GM19452 (cell line): Measurements from ENCODE around the gene CNOT6.

Experiments used
- ATAC-seq: cut with Tn5 transposase; IDR thresholded peaks from one replicate; pipeline ENCODE4 v1.9.1; 2021; ENCODE audit not compliant: unreplicated experiment

The CNOT6 gene

GRCh38 chr5:180613814-180614188 lies 119.6 kb downstream of the CNOT6 start:
- ATAC-seq, result no peak

GRCh38 chr5:180618487-180618828 lies 124.3 kb downstream of the CNOT6 start:
- ATAC-seq, result no peak

- ATAC-seq, result no peak
Measured at GRCh38 chr5:180618829-180619562, 124.8 kb downstream of the CNOT6 start.

DNA sequence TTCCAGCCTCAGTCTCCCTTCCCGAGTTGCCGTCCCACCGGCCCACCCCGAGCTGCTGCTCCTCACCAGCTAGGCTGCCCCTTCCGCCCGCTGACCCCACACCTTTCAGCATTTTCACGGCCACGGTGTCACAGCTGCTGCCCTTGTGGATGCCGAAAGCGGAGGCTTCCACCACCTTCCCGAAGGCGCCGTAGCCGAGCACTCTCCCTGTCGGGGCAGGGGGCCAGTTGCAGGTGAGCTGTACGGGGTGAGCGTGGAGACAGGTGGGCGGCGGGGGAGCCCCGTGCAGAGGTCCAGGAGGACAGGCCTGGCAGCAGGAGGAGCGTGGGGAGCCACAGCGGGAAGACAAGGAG lies 125.4 kb downstream of the CNOT6 start:
- ATAC-seq, result no peak

- no peak for ATAC-seq
Measured at GRCh38 chr5:180620014-180620413, 125.8 kb downstream of the CNOT6 start.

- no peak for ATAC-seq
Measured at GRCh38 chr5:180621311-180621710, 127.1 kb downstream of the CNOT6 start.

- no peak for ATAC-seq
Measured at GRCh38 chr5:180622910-180623309, 128.7 kb downstream of the CNOT6 start.

DNA sequence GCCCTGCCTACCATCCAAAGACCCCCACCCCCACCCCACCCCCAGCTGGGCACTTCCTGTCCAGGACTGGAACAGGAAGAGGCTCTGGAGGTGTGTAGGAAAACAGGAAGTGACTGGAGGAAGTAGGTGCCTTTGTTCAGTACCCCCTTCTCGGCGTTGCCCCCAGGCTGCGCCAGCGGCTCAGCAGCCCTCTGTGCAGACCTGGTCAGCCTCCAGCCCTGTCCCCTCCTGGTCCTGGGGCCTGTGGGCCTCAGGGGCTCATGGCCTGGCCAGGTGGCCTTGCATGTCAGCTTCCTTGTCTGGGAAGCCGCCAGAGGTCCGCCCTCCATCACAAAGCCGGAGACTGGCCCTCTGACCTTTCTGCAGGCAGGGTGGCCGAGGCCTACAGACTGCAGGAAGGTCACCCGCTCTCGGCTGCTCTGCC lies 129.2 kb downstream of the CNOT6 start:
- no peak for ATAC-seq

DNA sequence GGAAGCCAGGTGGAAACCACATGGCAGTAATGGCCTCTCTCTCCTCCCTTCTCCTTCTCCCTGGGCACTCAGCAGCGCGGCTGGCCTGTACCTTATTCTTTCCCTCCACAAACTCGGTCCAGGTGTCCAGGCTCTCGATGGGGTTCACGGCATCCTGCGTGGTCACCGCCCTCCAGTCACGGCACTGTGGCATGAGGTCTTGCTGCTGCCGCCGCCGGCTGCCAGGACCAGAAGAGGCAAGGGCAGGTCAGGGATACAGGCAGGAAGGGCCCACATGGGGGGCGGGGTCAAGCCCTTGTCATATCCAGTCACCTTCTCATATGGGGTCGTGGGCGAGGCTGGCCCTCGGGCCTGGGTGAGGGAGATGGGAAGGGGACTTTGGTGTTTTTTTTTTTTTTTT lies 129.7 kb downstream of the CNOT6 start:
- ATAC-seq, result no peak

DNA sequence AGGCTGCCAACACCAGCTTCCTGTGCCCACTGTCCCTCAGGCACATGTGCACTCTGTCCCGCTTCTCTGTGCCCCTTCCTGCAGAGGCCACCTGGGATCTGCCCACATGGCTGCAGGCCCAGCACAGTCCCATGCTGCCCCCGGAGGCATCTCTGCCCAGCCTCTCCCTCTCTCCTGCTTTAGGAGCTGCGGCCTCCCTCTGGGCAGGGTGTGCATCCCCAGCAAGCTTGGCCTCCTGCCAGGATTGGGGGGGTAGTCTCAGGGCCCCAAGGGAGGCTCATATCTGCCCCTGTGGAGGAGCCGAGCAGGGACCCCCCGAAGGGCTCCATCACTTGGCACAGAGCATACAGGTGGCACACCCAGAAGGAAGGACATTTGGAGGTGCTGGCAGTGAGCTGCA lies 130.4 kb downstream of the CNOT6 start:
- ATAC-seq, result no peak

DNA sequence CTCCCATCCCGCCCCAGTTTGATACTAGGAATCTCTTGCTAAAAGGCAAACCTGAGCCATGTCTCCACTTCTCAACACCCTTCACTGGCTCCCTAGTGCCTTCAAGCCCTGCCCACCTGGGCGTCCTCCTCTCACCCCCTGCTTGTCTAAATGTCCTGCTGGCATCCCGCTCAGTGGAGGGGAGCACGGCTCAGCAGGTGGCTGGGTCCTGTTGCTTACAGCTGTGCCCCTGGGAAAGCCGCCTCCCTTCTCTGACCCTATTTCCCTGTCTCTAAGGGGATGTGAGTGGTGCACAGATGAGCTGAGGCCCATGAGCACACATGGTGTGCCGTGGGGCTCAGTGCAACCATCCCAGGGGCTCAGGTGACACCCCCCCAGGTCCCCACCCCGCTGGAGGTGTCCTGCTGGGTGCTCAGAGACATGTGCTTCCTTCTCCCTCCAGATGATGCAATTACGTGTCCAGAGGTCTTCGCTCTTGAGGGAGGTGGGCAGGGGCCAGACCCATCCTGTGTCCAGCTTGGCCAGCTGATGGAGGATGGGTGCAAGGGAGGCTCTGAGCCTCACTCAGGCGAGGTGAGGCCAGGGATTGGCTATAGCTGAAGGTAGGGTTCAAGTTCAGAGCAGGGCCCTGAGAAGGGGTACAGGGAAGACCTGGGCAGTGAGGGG lies 131.1 kb downstream of the CNOT6 start:
- ATAC-seq, result no peak

- ATAC-seq, result no peak
Measured at GRCh38 chr5:180625791-180626660, 131.8 kb downstream of the CNOT6 start.

GRCh38 chr5:180626661-180627385 lies 132.6 kb downstream of the CNOT6 start:
- ATAC-seq, result no peak

- ATAC-seq, result no peak
Measured at GRCh38 chr5:180627386-180628120, 133.4 kb downstream of the CNOT6 start.
